NB4 (cell line): Measurements from ENCODE around the gene NR2F1-AS1.
"Not testable (repeated sequence)": the region's sequence is repeated elsewhere in the genome, so short reads cannot be mapped to it uniquely, and the experiment has no call there.

Experiments used
- DNase-seq: peaks from one replicate; pipeline ENCODE4 v3.0.0; 2010; ENCODE audit warnings: low read depth
- H3K4me3 ChIP-seq: one replicate; pipeline ENCODE4 v1.5.1; 2011; ENCODE audit warnings: mild to moderate bottlenecking, low read depth, low read length, moderate library complexity
- MYC ChIP-seq: IDR thresholded peaks from 2 replicates; pipeline ENCODE4 v1.6.1; 2011; ENCODE audit warnings: low read depth, low read length
- POLR2A ChIP-seq: IDR thresholded peaks from 2 replicates; pipeline ENCODE4 v1.6.1; 2011; ENCODE audit warnings: mild to moderate bottlenecking; ENCODE audit not compliant: insufficient read length; ENCODE audit errors: extremely low read depth
- TF ChIP-seq, protein P1 (sequence below): IDR thresholded peaks from 2 replicates; pipeline ENCODE4 v1.6.1; 2011; ENCODE audit warnings: low read depth, low read length
- TF ChIP-seq, protein P2 (sequence below): IDR thresholded peaks from one replicate; pipeline ENCODE4 v1.5.1; 2012; ENCODE audit warnings: low read depth, low read length

Gene NR2F1-AS1

DNA sequence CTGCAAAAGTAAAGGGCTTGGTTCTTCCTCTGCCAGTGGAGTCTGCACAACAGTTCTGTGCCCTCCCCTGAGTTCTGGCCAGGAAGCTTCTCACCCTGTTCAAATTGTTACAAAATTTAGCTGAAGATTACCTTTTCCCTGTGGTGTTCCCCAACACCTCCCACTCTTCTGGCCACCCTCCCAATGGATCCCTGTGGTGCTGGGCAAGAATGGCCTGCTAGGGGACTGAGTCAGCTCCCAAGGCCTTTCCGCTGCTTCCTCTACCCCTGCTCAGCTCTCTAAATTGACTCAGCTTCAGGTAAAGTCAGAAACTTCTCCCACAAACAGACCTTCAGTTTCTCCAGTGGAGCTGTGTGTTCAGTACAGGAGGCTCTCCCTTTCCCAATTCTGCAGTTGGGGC is 186.0 kb downstream of the NR2F1-AS1 start:
- TF ChIP-seq, protein P1, sequence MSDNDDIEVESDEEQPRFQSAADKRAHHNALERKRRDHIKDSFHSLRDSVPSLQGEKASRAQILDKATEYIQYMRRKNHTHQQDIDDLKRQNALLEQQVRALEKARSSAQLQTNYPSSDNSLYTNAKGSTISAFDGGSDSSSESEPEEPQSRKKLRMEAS: no peak
- TF ChIP-seq POLR2A (no peak), MYC (no peak)
- TF ChIP-seq, protein P2, sequence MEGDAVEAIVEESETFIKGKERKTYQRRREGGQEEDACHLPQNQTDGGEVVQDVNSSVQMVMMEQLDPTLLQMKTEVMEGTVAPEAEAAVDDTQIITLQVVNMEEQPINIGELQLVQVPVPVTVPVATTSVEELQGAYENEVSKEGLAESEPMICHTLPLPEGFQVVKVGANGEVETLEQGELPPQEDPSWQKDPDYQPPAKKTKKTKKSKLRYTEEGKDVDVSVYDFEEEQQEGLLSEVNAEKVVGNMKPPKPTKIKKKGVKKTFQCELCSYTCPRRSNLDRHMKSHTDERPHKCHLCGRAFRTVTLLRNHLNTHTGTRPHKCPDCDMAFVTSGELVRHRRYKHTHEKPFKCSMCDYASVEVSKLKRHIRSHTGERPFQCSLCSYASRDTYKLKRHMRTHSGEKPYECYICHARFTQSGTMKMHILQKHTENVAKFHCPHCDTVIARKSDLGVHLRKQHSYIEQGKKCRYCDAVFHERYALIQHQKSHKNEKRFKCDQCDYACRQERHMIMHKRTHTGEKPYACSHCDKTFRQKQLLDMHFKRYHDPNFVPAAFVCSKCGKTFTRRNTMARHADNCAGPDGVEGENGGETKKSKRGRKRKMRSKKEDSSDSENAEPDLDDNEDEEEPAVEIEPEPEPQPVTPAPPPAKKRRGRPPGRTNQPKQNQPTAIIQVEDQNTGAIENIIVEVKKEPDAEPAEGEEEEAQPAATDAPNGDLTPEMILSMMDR: no peak
- H3K4me3 ChIP-seq: no peak overlapping the region
- no peak for DNase-seq

DNA sequence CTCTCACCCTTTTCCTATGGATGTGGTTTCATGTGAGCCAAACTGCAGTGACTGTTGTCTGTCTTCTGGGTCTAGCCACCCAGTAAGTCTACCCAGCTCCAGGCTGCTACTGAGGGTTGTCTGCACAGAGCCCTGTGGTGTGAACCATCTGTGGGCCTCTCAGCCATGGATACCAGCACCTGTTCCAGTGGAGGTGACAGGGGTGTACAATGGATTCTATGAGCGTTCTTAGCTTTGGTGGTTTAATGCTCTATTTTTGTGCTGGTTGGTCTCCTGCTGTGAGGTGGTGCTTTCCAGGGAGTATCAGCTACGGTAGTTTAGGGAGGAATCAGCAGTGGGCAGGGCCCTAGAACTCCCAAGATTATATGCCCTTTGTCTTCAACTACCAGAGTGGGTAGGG is 186.7 kb downstream of the NR2F1-AS1 start:
- no peak for DNase-seq
- H3K4me3 ChIP-seq: no peak overlapping the region
- TF ChIP-seq POLR2A (no peak), MYC (no peak)
- TF ChIP-seq, protein P2: no peak
- TF ChIP-seq, protein P1: no peak

DNA sequence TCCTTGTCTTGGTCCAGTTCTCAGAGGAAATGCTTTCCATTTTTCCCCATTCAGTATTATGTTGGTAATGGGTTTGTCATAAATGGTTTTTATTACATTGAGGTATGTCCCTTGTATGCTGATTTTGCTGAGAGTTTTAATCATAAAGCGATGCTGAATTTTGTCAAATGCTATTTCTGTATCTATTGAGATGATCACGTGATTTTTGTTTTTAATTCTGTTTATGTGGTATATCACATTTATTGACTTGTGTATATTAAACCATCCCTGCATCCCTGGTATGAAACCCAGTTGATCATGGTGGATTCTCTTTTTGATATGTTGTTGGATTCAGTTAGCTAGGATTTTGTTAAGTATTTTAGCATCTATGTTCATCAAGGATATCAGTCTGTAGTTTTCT is 189.8 kb downstream of the NR2F1-AS1 start:
- not testable (repeated sequence) for DNase-seq, H3K4me3 ChIP-seq

DNA sequence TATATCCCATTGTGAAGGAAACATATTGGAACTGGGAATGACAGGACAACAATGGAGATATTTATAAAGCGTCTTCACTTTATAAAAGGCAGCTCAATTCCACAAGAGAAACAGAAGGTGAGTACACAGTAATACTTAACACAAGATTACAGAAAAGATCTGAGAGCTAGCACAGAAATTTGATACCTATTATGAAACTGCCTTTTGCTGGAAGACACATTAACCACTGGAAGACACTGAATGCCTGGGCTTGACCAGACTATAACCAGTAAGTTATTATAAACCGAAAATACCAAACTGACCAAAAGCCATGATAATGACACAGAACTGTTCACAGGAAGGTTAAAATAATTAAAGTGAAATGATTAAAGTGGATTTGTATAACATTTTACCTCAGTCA is 195.4 kb downstream of the NR2F1-AS1 start:
- no peak overlapping the region for H3K4me3 ChIP-seq
- DNase-seq: no peak
- TF ChIP-seq POLR2A: no peak
- TF ChIP-seq, protein P1: no peak
- TF ChIP-seq MYC: no peak

DNA sequence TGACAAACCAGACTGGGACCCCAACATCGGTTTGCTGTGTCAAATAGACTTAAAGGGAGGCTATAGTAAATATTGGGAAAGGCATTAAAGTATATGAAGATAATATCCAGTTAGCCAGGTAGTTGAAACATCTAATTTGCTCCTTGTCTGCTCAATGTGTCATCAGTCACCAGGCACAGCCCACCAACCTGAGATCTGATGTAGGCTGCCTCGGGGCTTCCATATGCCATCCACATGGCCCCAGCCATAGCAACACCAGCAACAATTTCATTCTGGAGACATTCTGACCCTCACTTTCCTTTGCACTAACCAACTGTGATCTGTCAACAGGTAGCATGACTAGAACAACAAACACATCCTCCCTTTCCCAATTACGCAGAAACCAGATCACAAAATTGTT is 196.0 kb downstream of the NR2F1-AS1 start:
- no peak for DNase-seq
- TF ChIP-seq, protein P1: no peak
- no peak for TF ChIP-seq MYC
- TF ChIP-seq, protein P2: no peak
- TF ChIP-seq POLR2A: no peak
- H3K4me3 ChIP-seq: no peak overlapping the region

DNA sequence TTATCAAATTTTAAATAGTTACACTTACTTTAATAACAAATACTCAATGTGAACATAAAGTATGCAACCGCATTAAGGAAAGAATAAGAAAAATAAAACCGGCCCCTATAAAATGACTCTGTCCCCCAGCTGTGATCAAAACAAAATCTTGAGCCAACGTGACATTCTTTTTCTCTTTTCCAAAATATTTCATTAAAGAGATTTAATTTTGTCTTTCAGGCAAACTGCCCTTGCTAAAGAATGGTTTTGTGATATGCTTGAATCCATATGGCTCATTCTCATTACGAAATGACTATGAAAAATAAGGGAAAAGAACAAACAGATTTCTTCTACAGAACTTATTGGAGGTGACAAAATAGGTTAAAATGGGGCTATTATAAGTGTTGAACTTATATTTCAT is 197.0 kb downstream of the NR2F1-AS1 start:
- no peak for DNase-seq
- TF ChIP-seq, protein P1: no peak
- TF ChIP-seq, protein P2: no peak
- no peak for TF ChIP-seq POLR2A
- TF ChIP-seq MYC: no peak
- no peak overlapping the region for H3K4me3 ChIP-seq

DNA sequence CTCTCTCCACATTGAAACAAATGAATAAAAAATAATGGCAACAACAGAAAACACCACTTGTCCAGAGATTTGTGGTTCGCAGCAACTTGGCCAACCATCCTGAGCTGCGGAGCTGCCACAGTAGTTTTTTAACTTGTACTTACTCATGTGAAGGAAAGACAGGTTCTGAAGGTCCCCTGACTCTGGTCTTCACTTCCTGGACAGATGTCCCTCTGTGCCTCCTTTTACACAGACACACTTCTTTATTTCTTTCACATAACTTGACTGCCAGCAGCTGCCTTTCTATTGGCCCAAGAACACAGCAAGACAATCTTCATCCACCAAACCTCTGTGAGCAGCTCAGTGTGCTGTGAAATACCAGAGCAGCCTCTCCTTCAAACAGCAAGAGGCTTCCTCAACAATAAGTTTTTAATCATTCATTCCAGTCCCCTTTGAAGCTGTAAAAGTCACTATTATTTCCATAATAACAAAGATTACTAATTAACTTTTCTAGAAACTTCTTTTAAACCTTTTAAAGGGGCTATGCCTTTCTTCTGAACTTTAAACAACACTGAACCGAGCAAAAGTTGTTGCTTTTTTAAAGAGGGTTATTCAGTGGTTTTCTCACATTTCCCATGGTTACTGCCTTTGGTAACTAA is 198.7 kb downstream of the NR2F1-AS1 start:
- TF ChIP-seq, protein P2: no peak
- TF ChIP-seq, protein P1: no peak
- TF ChIP-seq MYC: no peak
- TF ChIP-seq POLR2A: no peak
- H3K4me3 ChIP-seq: no peak overlapping the region
- no peak for DNase-seq
